Astrocyte (in vitro differentiated cells and primary cell): ENCODE measurements around the gene RNF157.

Experiments
- CTCF ChIP-seq: IDR thresholded peaks from 2 replicates; pipeline ENCODE4 v1.5.1; 2011; ENCODE audit warnings: low read depth, mild to moderate bottlenecking, inconsistent platforms, low read length, moderate library complexity; ENCODE audit not compliant: insufficient read depth
- EZH2 ChIP-seq: IDR thresholded peaks from 2 replicates; pipeline ENCODE4 v1.6.1; 2012; ENCODE audit warnings: mild to moderate bottlenecking, low read length, inconsistent platforms; ENCODE audit not compliant: insufficient read depth

GRCh38 chr17:76261421-76262215 is 21.3 kb upstream of the RNF157 start:
- no peak for TF ChIP-seq CTCF
- no peak for TF ChIP-seq EZH2
